K562 (cell line): ENCODE measurements around the gene LY6G5B. TPM values are rescaled to one million over a fixed set of nuclear protein-coding genes. Genes with fewer than 3 reads are reported as not detected.

Experiments used
- ATF7 ChIP-seq: fragments of 450-650 bp; IDR thresholded peaks from 2 replicates; pipeline ENCODE4 v1.7.1; 2014; ENCODE audit warnings: mild to moderate bottlenecking, moderate library complexity
- CC2D1A ChIP-seq: fragments of 450-650 bp; IDR thresholded peaks from 2 replicates; pipeline ENCODE4 v1.6.1; 2017; ENCODE audit warnings: mild to moderate bottlenecking
- CTCFL ChIP-seq: IDR thresholded peaks from 2 replicates; pipeline ENCODE4 v1.6.1; 2011; ENCODE audit warnings: borderline replicate concordance, low read depth, mild to moderate bottlenecking, moderate library complexity, low read length; ENCODE audit not compliant: insufficient read depth, poor library complexity, severe bottlenecking
- FOXK1 ChIP-seq: sonication (generic); formaldehyde crosslinking; IDR thresholded peaks from 2 replicates; pipeline ENCODE4 v1.8.0; 2022; ENCODE audit warnings: missing genetic modification reagents, mild to moderate bottlenecking, borderline replicate concordance
- GABPB1 ChIP-seq: sonication (generic); formaldehyde crosslinking; IDR thresholded peaks from 2 replicates; pipeline ENCODE4 v1.8.0; 2022; ENCODE audit warnings: mild to moderate bottlenecking, missing genetic modification reagents
- GMEB1 ChIP-seq: fragments of 250-450 bp; sonication (Bioruptor Pico); IDR thresholded peaks from 2 replicates; pipeline ENCODE4 v1.4.0; 2020; ENCODE audit warnings: mild to moderate bottlenecking
- MXD1 ChIP-seq: fragments of 250-450 bp; sonication (Bioruptor Pico); IDR thresholded peaks from 2 replicates; pipeline ENCODE4 v1.8.0; 2021; ENCODE audit warnings: borderline replicate concordance, mild to moderate bottlenecking, moderate library complexity; ENCODE audit not compliant: poor library complexity, severe bottlenecking
- PHF8 ChIP-seq: fragments of 200-600 bp; sonication (generic); IDR thresholded peaks from 2 replicates; pipeline ENCODE4 v1.6.1; 2012; ENCODE audit warnings: mixed run types, mild to moderate bottlenecking, inconsistent platforms, low read length, moderate library complexity, borderline replicate concordance
- RBM14 ChIP-seq: fragments of 200-400 bp; formaldehyde crosslinking; IDR thresholded peaks from 2 replicates; pipeline ENCODE4 v1.6.1; 2018; ENCODE audit warnings: low read depth, mild to moderate bottlenecking, low read length, moderate library complexity, borderline replicate concordance; ENCODE audit not compliant: insufficient read depth
- RBM39 ChIP-seq: fragments of 200-400 bp; formaldehyde crosslinking; optimal IDR thresholded peaks from 2 replicates; pipeline ENCODE3; 2018; ENCODE audit warnings: low read depth, low read length
- TCFL5 ChIP-seq: fragments of 250-450 bp; sonication (Bioruptor Pico); conservative IDR thresholded peaks from 2 replicates; pipeline ENCODE4 v1.6.1; 2021; ENCODE audit warnings: mild to moderate bottlenecking, moderate library complexity, matching md5 sums
- ZBTB1 ChIP-seq: sonication (generic); formaldehyde crosslinking; IDR thresholded peaks from 2 replicates; pipeline ENCODE4 v1.8.1; 2023; ENCODE audit warnings: missing genetic modification reagents, low read depth, mild to moderate bottlenecking, borderline replicate concordance
- ZBTB2 ChIP-seq: fragments of 450-650 bp; IDR thresholded peaks from 2 replicates; pipeline ENCODE4 v1.6.1; 2016; ENCODE audit warnings: antibody characterized with exemption
- ZBTB26 ChIP-seq: fragments of 450-650 bp; formaldehyde crosslinking; IDR thresholded peaks from 2 replicates; pipeline ENCODE4 v1.4.0; 2022; ENCODE audit warnings: missing genetic modification characterization
- ZFP36 ChIP-seq: fragments of 150-350 bp; IDR thresholded peaks from 2 replicates; pipeline ENCODE4 v1.6.1; 2018; ENCODE audit warnings: low read length, low read depth; ENCODE audit not compliant: partially characterized antibody
- ZKSCAN1 ChIP-seq: fragments of 150-350 bp; IDR thresholded peaks from 2 replicates; pipeline ENCODE4 v1.6.1; 2016; ENCODE audit warnings: low read depth, low read length
- polyA plus RNA-seq, 8 experiments: library from polyadenylated mRNA; depleted of rRNA in 4 of 8; stranded (reverse) in 5 of 8; unstranded in 3 of 8; fragments of >200 nt; fragmentation: Nextera tagmentation in 2 of 8; fragmentation: Illumina TruSeq in 1 of 8; extraction: Ambion mirVana in 2 of 8; extraction: Trizol in 1 of 8; gene quantifications; 2 replicates each; pipeline versions ENCODE4 v1.2.1 to v1.2.3, GENCODE V29; 2011 to 2014; ENCODE audit warnings: inconsistent platforms in 1 of 8, missing spikeins in 1 of 8
- total RNA-seq, 7 experiments: library from RNA; depleted of rRNA in 6 of 7; stranded (reverse); fragments of >200 nt in 6 of 7; fragmentation: Illumina TruSeq in 2 of 7; extraction: Trizol in 2 of 7; gene quantifications; 2 replicates each; pipeline versions ENCODE4 v1.2.1 to v1.2.3, GENCODE V29; 2011 to 2021; ENCODE audit warnings: low replicate concordance in 1 of 7

Gene LY6G5B
- total and polyA plus RNA-seq, 9 of the 15 experiments (the other 6 are each of a cell fraction or from before 2014, with no cell fraction given): 6.0 to 27.0 (median 7.5) TPM

- TF ChIP-seq ZBTB1 (CRISPR knock-in tag) (peak; percentile 87), FOXK1 (peak; percentile 78; the same call in 1 of the 2 replicates), GABPB1 (CRISPR knock-in tag) (peak; percentile 96), MXD1 (no peak), CC2D1A (no peak), ATF7 (peak; percentile 79; the same call in 1 of the 2 replicates), RBM39 (peak; percentile 78), GMEB1 (CRISPR knock-in tag) (peak; percentile 77), RBM14 (peak; percentile 45; the same call in 1 of the 2 replicates), PHF8 (peak; percentile 96), ZKSCAN1 (0 out of 2 replicates have a peak, but pooled peaks have one; percentile 29), CTCFL (peak; percentile 92), TCFL5 (CRISPR knock-in tag) (no peak), ZFP36 (peak; percentile 22), ZBTB26 (CRISPR knock-in tag) (0 out of 2 replicates have a peak, but pooled peaks have one; percentile 18), ZBTB2 (peak; percentile 79)
Measured at GRCh38 chr6:31665501-31666336, 4.1 kb upstream of the LY6G5B start, which contains the start of gene CSNK2B (continued).
